IMR-90 (cell line): ENCODE data around the gene IL10.

Source experiments
- CEBPB ChIP-seq: IDR thresholded peaks from 2 replicates; pipeline ENCODE4 v1.6.1; 2012; ENCODE audit warnings: low read depth, low read length, improper control_type of control experiment
- CTCF ChIP-seq: conservative IDR thresholded peaks from 2 replicates; pipeline ENCODE4 v1.5.1; 2012; ENCODE audit warnings: mild to moderate bottlenecking, low read depth, low read length, improper control_type of control experiment
- ELK1 ChIP-seq: fragments of 150-350 bp; IDR thresholded peaks from 2 replicates; pipeline ENCODE4 v1.6.1; 2016; ENCODE audit warnings: low read depth, mild to moderate bottlenecking, low read length, moderate library complexity, borderline replicate concordance
- MAFK ChIP-seq: IDR thresholded peaks from 2 replicates; pipeline ENCODE4 v1.6.1; 2012; ENCODE audit warnings: low read depth, low read length, improper control_type of control experiment
- MXI1 ChIP-seq: IDR thresholded peaks from 2 replicates; pipeline ENCODE4 v1.6.1; 2012; ENCODE audit warnings: low read depth, mild to moderate bottlenecking, low read length, moderate library complexity, borderline replicate concordance
- POLR2A ChIP-seq: IDR thresholded peaks from 2 replicates; pipeline ENCODE4 v1.6.1; 2012; ENCODE audit warnings: mild to moderate bottlenecking, low read depth, low read length
- RAD21 ChIP-seq: IDR thresholded peaks from 2 replicates; pipeline ENCODE4 v1.6.1; 2012; ENCODE audit warnings: low read length, improper control_type of control experiment
- RCOR1 ChIP-seq: IDR thresholded peaks from 2 replicates; pipeline ENCODE4 v1.6.1; 2012; ENCODE audit warnings: mild to moderate bottlenecking, low read length, improper control_type of control experiment; ENCODE audit not compliant: insufficient replicate concordance
- SMC3 ChIP-seq: fragments of 150-350 bp; IDR thresholded peaks from 2 replicates; pipeline ENCODE4 v1.6.1; 2016; ENCODE audit warnings: low read depth, mild to moderate bottlenecking, antibody characterized with exemption, low read length, moderate library complexity
- USF2 ChIP-seq: fragments of 150-350 bp; IDR thresholded peaks from 2 replicates; pipeline ENCODE4 v1.6.1; 2017; ENCODE audit warnings: mild to moderate bottlenecking, antibody characterized with exemption, low read length, low read depth

GRCh38 chr1:206771338-206771692, 979 bp downstream of the IL10 start:
- TF ChIP-seq CTCF (no peak), POLR2A (no peak), MAFK (no peak), RAD21 (no peak), CEBPB (no peak), SMC3 (no peak), USF2 (no peak), ELK1 (no peak), MXI1 (no peak), RCOR1 (no peak)
